ENCODE data around the gene CA5A.

CA5A gene

GRCh38 chr16:87952751-87953150 lies 16.4 kb upstream of the CA5A start:
- no peak for TF ChIP-seq CTCF (IDR thresholded peaks at IDR 0.05; ENCODE audit: low read depth, low read length)
- no peak for DNase-seq (ENCODE audit: low read depth in 2 of 2)
- H3K4me3 ChIP-seq (replicated peaks in 1 of 2; ENCODE audit: low read depth in 2 of 2, low read length in 2 of 2) = peak overlapping the region; percentile 90 to 94

GRCh38 chr16:87951552-87952538 lies 15.5 kb upstream of the CA5A start:
- peak overlapping the region; percentile 90 to 94 for H3K4me3 ChIP-seq (replicated peaks in 1 of 2; ENCODE audit: low read depth in 2 of 2, low read length in 2 of 2)

GRCh38 chr16:87950765-87951551 lies 14.6 kb upstream of the CA5A start, which contains the start of gene BANP:
BANP (plus strand) TSS chr16:87951434; CDS start chr16:87975116, 23,682 bp downstream.
- DNase-seq (ENCODE audit: low read depth in 2 of 2) = peak; percentile 99
- H3K4me3 ChIP-seq (replicated peaks in 1 of 2; ENCODE audit: low read depth in 2 of 2, low read length in 2 of 2) = peak within 1 kb of the TSS; percentile 90 to 94
- TF ChIP-seq CTCF (IDR thresholded peaks at IDR 0.05; ENCODE audit: low read depth, low read length) = peak; percentile 45

More at GRCh38 chr16:87951552-87952538, 15.5 kb upstream of the CA5A start:
- TF ChIP-seq CTCF (IDR thresholded peaks at IDR 0.05; ENCODE audit: low read depth, low read length) = peak; percentile 15
- DNase-seq (ENCODE audit: low read depth in 2 of 2) = peak in 1 of 2 donors; percentile 20

GRCh38 chr16:87949071-87949744 lies 12.9 kb upstream of the CA5A start:
- no peak overlapping the region for H3K4me3 ChIP-seq (replicated peaks in 1 of 2; ENCODE audit: low read depth in 2 of 2, low read length in 2 of 2)
- no peak for TF ChIP-seq CTCF (IDR thresholded peaks at IDR 0.05; ENCODE audit: low read depth, low read length)
- no peak for DNase-seq (ENCODE audit: low read depth in 2 of 2)

- no peak overlapping the region for H3K4me3 ChIP-seq (replicated peaks in 1 of 2; ENCODE audit: low read depth in 2 of 2, low read length in 2 of 2)
- no peak for DNase-seq (ENCODE audit: low read depth in 2 of 2)
- no peak for TF ChIP-seq CTCF (IDR thresholded peaks at IDR 0.05; ENCODE audit: low read depth, low read length)
These were observed 12.4 kb upstream of the CA5A start for GRCh38 chr16:87948735-87949070.

GRCh38 chr16:87948119-87948545 lies 11.8 kb upstream of the CA5A start:
- no peak for DNase-seq (ENCODE audit: low read depth in 2 of 2)
- TF ChIP-seq CTCF (IDR thresholded peaks at IDR 0.05; ENCODE audit: low read depth, low read length) = no peak
- no peak overlapping the region for H3K4me3 ChIP-seq (replicated peaks in 1 of 2; ENCODE audit: low read depth in 2 of 2, low read length in 2 of 2)

All from cardiac fibroblast (primary cell).